HG02763 (cell line): ENCODE measurements around the gene DUS1L.

Experiments used
- ATAC-seq: cut with Tn5 transposase; IDR thresholded peaks from one replicate; pipeline ENCODE4 v1.9.1; 2021; ENCODE audit warnings: mild to moderate bottlenecking, moderate library complexity; ENCODE audit not compliant: unreplicated experiment

The DUS1L gene

DNA sequence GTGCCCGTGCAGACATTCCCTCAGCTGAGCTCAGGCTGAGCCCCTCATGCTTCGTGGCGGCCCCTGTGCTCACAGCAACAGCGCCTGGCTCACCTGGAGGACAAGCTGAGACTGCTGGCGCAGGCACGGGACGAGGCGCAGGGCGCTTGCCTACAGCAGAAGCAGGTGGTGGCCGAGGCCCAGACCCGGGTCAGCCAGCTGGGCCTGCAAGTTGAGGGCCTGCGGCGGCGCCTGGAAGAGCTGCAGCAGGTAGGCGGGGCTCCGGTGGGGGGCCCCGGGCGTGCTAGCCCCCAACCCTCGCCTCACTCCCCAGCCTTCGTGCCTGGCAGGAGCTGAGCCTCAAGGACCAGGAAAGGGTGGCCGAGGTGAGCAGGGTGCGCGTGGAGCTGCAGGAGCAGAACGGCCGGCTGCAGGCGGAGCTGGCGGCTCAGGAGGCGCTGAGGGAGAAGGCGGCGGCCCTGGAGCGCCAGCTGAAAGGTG is 35.6 kb downstream of the DUS1L start:
- ATAC-seq, result no peak

DNA sequence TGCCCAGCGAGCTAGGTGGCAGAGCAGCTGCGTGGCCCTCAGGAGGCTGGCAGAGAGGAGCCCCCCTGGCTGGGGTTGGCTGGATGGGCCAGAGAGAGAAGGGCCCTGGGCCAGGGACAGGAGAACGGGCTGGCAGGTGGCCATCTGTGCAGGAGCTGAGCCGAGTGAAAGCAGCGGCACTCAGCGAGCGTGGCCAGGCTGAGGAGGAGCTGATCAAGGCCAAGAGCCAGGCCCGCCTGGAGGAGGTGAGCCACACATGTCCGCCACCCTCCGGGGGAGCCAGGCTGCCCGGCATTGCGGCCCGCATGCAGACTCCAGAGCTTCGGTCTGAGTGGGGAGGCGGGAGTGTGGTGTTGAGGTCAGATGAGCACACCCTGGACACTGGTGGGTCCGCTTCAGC is 36.2 kb downstream of the DUS1L start:
- no peak for ATAC-seq

DNA sequence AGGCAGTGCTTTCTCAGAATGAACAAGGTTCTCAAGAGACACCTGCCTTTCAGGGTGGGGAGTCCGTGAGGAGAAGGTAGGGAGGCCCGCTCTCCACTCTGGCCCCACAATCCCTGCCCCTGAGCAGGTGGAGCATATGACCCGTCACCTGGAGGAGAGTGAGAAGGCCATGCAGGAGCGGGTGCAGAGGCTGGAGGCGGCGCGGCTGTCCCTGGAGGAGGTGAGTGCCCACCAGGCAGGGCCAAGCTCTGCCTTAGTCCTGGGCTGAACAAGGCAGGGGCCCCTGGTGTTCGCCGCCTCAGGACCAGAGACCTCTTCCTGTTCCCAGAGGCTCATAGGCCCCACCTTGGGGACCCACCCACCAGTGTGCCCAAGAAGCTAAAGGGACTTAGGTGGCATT is 36.6 kb downstream of the DUS1L start:
- no peak for ATAC-seq

DNA sequence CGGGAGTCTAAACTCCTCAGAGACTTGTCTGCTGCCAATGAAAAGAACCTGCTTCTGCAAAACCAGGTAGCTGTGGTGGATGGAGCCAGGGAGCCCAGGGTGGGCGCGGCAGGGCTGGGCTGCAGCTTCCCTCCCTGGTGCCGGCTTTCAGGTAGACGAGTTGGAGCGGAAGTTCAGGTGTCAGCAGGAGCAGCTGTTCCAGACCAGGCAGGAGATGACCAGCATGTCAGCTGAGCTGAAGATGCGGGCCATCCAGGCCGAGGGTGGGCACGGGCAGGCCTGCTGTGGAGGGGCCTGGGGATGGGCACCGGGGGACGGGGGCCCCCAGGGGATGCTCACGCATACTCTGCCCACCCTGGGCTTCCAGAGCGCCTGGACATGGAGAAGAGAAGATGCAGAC is 37.4 kb downstream of the DUS1L start:
- no peak for ATAC-seq

DNA sequence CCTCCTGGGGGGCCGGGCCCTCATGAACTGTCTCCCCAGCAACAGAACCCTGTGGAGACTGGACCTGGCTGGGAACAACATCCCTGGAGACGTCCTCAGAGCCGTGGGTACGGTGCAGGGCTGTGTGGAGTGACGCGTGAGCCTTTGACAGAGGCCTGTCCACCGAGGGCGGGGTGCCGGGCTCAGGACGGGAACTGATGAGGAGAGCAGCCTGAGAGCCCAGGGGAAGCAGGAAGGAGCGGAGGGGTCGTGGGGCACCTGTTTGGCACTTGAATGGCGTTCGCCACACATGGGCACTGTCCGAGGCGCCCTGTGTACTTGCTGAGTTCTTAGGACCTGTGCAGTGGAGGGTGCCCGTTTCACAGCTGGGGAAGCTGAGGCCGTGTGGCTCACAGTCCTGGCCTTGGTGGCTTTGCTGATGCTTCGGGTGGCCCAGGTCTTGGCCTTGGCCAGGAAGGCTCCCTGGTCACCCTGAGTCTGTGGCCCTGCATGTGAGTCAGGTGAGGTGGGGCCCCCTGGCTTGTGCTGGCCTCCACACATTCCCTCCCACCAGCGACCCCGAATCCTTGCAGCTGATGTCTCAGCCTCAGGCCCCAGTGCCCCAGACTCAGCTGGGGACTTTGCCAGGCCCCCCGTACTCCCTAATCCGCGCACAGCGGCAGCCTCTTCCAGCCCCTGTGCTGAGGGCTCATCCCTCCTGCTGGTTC is 40.0 kb downstream of the DUS1L start:
- ATAC-seq, result no peak

DNA sequence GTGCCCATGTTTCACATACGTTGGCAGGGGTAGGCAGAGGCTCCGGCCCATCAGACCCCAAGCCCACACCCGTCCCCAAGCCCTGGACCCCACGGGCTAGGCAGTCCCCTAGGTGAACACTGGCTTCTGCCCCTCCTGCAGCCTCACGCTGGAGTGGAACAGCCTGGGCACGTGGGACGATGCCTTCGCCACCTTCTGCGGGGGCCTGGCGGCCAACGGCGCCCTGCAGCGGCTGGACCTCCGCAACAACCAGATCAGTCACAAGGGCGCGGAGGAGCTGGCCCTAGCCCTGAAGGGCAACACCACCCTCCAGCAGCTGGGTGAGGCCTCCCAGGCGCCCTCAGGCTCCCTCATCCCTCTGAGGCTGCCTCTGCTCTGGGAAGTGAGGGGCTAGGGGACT is 40.7 kb downstream of the DUS1L start:
- no peak for ATAC-seq

DNA sequence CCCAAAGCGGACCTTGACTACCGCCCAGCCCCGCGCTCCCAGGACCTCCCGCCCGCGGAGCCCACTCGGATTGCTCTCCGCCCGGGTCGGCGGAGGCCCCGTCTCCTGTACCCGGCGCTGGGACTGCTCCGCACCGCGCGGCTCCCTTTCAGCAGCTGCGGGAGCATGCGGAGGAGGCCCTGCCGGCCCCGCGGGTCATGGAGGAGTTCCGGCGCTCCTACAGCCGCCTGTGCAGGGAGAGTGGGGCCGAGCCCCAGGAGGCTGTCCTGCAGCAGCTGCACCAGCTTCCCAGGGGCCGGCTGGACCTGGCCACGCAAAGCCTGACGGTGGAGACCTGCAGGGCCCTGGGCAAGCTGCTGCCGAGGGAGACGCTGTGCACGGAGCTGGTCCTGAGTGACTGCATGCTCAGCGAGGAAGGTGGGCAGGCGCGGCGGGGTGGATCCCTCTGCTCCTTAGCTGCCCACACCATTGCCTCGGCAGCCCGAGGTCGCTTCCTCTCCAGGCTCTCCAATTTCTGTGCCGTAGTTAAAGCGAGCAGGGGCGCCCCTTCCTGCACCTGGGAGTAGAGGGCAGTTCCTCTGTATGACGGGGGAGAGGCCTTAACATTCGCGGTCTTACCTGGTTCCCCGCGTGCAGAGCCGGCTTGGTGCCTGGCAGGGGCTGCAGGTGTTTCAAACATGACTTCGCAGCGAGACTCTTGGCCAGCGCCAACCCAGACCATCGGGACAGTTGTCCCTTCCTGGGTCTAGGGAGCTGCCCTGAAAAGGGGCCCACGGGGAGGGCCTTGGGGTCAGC is 42.0 kb downstream of the DUS1L start:
- no peak for ATAC-seq

DNA sequence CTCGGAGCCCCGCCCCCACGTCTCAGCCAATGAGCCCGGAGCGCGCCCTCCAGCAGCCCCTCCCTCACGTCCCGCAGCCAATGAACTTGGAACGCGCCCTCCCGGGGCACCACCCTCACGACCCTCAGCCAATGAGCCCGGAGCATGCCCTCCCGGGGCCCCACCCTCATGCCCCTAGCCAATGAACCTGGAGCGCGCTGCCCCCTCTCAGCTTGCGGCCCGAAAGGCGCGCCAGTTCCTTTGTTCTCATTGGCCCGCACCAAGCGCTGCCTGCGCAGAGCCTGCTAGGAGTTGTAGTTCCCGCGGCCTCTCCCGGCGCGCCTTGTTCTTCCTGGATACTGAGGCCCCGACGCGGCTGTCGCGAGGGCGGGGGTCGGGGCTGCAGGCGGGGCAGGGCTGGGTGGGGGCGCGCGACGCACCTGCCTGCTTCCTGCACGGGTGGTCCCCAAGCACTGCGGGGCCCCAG is 42.6 kb downstream of the DUS1L start, which contains the start of gene LRRC45:
LRRC45 (plus strand) TSS at position 325 of the 466 bp plus-strand sequence. CDS start 339 bp downstream, outside the sequence.
- ATAC-seq, result peak; percentile 88

DNA sequence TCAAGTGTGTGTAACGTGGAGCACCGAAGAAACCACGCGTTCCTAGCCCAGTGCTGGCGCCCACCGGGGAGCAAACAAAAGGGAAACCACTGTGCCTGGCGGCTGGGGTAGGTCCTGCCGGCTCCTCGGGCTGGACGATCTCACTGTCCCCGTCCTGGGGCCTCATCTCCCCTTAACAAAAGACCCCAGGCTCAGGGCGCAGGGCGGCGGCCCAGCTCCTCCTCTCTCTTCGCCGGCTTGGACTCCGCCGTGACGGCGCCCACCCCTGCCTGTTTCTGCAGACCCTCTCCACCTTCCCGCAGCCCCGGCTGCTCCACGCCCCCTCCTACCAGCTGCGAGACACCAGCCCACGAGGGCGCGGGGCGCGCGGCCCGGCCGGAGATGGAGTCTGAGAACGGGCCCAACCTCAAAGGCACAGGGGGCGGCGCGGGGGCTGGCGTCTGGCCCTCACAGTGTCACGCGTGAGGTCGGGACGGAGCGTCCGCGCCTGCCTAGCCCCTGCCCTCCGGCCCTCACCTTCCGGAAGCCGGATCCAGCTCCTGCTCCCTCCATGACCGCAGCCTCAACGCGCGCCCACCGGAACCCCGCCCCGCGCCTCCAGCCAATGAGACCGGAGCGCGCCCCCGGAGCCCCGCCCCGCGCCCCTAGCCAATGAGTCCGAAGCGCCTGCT is 43.2 kb downstream of the DUS1L start, which contains the start of gene CENPX:
CENPX (minus strand) TSS at position 569 of the 671 bp plus-strand sequence; CDS start at position 552, 17 bp downstream.
- no peak for ATAC-seq

DNA sequence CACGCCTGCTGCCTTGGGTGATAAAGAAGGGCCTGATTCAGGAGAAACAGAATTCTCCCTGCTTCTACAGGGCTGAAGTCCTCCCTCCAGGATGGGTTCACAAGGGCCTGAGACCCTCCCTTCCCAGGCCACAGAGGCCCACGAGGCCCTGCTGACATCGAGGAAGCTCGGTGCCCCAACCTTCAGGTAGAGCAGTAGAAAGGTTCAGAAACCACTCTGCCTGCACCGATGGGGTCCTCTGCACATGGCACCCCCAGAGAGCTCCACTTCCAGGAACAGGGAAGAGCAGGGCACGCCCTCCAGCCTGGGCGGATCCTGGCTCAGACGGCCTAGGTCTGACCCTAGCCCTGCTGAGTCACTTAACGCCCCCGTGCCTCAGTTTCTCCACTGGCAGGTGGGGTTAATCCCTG is 43.7 kb downstream of the DUS1L start:
- no peak for ATAC-seq

DNA sequence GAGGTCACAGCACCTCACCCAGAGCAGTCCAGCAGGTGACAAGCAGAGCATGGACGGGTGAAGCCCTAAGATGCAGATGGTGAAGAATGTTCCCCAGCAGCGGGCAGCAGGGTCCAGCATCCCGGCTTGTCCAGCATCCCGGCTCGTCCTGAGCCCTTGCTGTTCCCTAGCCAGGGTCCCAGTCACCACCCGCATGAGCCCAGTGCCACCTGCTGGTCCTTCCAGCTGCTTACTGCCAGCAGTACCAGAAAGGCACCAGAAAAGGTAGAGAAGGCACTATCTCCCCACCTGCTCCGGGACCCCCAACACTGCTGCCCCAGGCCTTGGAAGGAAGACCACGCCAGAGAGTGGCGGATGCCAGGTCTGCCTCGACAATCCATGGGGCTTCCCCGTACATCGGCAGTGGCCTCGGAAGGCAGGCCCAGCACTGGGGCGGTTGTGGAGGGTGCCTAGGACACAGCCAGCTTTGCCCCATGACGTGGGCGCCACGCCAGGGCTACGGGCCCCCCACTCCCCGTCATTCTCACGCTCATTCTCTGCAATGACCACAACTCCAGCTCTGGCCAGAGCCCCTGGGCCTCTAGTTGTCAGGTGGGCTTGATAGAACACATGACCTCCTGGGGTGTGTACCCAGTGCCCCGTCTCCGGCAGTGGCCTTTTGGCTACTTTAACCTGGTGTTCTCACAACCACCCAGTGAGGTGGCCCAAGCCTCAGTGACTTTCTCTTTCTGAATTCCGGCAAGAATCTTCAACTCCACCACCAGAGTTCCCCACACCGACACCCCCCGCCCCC is 44.3 kb downstream of the DUS1L start:
- no peak for ATAC-seq

DNA sequence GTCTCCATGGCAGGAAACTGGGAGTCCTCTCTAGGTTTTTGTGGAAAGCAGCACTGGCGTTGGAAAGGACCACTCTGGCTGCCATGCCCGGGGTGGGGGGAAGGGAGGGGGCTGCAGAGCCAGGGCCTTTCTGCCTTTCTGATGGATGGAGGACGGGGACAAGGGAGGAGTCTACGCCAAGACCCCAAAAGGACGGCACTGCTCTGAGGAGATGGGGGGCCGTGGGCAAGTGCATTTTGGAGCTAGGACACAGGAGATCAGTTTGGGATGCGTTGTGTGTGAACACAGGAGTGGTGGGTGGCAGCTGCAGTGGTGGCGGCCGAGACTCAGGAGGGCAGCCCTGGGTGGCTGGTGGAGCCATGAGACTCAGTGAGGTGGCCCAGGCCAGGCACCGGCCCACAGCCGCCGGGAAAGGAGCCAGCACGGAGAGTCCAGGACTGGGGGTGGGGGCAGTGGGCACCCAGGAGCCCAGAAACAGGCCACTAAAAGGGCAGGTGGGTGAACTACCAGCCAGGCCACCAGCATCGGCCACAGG is 45.0 kb downstream of the DUS1L start:
- ATAC-seq, result no peak

DNA sequence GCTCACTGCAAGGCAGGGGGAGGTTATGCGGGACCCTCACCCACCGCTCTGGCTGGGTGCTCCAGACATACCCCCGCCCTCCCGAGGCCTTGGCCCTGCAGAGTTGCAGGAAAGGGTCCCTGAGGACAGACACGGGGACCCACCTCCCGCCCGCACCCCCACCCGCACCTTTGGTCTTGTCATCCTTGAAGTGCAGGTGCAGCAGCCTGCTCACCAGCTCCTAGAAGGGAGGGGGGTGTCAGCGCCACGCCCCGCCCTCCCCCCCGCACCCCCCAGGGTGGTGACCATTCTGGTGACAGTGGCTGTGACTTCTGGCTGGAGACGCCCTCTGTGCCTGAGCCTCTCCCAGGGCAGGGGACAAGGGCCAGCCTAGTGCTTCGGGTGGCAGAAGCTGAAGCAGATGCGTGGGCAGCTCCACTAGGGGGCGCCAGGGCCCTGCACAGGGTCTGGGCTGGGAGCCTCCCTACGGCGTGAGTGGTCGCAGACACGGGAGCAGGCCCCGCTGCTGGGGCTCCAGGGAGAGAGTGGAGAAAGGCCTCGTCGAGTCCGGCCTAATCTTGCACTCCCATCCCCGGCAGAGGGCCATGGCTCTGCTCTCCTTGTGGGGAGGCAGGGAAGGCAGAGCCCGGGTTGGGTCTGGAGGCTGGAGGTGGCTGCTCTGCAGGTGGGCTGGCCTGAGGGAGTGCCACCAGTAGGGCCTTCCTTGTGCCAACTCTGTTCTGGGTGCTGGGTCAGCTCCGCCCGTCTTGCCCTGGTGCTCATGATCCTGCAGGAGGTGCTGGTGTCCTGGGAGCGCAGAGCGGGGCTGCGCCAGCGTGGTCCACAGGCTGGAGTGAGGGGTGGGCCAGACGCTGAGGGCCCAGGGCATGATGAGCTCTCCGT is 45.7 kb downstream of the DUS1L start:
- ATAC-seq, result no peak

DNA sequence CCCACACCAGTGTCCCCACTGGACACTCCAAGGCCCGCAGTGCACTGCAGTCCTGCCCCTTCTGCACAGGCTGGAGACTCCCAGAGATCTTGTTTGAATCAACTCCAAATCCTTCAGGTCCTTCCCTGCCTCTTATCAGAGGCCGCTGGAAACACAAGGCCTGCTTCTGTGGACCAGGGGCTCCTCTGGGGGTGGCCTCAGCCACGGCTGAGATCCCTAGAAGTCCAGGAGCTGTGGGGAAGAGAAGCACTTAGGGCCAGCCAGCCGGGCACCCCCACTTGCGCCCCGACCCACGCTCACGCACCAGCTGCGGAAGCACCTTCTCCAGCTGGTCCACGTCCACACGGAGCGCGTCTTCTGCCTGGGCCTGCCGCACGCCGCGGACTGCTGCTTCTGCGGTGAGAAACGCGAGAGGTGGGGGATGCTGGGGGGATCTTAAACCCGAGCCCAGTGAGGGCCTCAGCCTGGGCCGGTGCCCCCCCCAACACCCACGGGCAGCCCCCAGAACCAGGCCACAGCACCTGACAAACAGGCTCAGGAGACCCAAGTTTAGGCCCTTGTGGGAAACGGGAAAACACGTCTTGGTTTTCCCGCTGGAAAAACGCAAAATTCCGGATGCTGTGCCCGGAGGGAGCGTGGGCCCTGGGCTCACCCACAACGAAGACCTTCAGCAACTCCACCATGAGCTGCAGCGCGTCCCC is 46.5 kb downstream of the DUS1L start:
- no peak for ATAC-seq

DNA sequence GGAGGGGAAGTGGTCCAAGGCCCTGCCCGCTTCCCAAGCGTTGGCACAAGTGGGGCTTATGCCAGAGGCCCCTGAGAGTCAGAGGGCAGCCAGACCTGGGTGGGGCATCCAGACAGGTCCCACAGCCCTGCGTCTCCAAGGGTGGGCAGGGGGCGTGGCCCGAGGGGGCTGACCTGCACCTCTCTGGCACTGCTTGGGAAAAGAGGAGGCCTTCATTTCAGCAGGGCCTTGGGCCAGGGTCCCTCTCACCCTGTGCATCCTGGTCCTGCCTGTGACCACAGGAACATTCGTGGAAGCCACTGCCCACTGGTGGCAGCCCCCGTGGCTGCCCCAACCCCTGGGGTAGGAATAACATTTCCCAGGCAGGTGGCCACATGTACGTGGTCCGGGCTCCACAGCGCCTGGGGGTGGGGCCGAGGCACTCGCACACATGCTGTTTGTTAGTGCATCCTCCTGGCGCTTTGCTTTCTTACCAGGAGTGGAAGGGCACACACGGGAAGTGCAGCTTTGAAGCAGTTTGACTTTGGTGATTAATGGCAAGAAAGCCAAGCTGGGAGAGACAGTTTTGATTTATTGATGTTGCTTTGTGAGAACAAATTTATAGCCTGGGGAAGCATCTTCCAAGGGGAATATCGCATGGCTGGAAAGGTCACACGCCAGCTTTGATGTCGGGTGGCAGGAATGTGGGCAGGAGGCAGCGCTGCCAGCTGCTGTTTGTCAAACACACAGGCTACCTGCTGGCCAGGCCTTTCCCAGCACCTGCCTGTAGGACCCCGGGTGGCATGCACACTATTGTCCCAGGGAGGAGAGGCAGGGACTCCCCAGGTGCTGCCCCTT is 47.2 kb downstream of the DUS1L start:
- ATAC-seq, result no peak

DNA sequence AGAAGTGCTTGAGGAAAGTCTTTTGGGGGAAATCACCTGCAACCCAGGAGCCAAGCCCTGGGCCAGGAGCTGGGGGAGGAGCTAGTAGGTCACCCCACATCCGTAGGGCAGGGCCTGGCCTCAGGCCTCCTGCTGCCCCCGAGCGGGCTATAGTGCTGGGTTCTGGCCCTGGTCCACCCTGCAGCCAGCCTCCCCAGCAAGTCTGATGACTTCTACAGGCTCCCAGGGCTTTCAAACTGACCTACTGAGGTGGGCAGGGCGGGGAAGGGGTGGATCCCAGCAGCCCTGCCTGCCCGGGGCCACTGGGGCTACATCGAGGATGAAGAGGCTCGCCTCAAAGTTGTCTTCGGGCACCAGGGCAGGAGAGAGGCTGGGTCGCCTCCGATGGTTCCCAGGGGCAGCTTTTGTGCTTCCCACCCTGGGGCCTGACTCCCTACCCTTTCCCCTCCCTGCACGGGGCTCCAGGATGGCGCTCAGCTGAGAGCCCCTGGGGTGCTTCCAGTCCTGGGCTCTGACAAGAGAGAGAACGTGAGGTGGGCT is 47.9 kb downstream of the DUS1L start:
- ATAC-seq, result no peak

DNA sequence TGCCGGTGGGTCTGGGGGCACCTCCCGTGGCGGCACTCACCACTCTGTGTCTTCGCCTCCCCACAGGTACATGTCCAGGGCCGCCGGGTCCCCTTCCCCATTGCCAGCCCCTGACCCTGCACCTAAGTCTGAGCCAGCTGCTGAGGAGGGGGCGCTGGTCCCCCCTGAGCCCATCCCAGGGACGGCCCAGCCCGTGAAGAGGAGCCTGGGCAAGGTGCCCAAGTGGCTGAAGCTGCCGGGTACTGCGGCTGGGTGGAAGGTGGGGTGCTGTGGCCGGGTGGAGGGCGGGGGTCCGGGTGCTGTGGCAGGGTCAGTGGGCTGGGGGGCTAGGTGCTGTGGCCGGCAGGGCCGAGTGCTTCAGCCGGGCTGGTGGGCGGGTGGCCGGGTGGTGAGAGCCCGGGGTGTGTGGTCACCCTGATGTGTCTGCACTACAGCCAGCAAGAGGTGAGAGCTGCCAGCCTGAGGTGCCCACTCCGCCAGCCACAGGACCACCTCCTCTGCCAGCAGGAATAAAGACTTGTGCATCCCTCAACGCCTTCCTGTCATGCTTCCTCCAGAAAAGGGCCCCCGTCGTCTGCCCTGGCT is 48.6 kb downstream of the DUS1L start:
- ATAC-seq, result no peak
